Stimulated activated CD4-positive, alpha-beta T cell treated with anti-CD3 and anti-CD28 coated beads, TNF-alpha, amount 100 ng/mL, for 48 hours (primary cell): Measurements from ENCODE around the gene CLIC6.

Source experiments
- DNase-seq, 3 donors: peaks; one replicate each; pipeline ENCODE4 v3.0.0-alpha.2; 2020; ENCODE audit warnings: low read depth in 3 of 3

CLIC6 gene

DNA sequence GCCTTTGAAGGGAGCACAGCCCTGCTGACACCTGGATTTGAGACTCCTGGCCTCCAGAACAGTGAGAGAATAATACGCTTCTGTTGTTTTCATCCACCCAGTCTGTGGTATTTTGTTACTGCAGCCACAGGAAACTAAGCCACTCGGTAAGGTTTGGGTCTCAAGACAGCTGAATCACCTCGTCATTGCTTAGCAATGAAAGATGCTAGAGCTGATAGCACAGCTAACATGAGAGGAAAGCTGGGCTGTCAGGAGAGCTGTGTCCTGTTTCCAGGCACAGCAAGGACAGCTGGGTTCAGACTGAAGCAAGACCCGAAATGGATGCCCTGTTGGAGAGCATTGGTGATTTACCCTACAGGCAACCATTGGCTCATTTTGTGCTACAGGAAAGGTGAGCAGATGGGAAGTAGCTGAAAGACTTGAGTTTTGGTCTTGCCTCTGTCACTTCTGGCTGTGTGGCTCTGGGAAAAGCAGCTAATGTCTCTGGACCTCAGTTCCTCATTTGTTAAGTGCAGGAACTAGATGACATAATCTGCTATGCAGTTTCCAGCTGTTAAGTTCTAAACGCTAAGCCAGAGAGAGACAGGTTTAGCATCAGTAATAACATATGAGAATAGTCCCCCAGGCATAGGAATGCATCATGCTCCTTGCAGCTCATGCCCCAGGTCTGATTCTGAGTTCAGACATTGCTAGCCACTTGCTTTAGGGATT lies 58.0 kb downstream of the CLIC6 start:
- DNase-seq: no peak

- no peak for DNase-seq
Measured at GRCh38 chr21:34728479-34728878, 59.7 kb downstream of the CLIC6 start.

- DNase-seq: no peak
Measured at GRCh38 chr21:34730194-34730593, 61.4 kb downstream of the CLIC6 start.

DNA sequence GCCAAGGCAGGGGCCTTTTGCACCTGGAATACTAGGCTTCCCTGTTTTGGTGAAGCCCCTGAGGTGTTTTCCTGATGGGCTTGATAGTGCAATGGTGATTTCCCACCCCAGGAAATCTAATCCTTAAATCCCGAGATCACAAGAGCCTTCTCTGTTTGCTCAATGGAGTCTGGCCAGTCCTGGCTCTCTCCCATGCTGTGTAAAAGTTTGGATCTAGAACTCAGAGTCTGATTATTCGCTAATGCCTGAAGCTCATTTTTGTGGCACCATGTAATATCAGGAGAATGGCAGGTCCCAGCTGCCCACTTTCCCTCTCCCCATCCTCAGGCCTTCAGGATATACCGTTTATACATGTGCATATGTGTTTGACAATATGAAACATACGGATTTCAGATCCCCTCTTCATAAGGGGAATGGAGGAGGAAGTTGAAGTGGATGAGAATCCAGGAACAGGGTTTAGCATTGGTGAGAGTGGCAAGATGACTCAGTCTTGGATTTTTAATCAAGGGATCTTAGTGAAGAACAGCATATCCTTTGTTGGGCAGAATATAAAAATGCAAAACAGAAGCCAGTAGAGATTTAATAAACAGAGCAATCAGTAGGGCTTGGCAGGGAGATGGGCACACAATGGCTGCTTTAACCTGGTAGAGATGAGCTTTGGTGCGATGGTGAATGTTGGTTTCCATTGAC lies 62.1 kb downstream of the CLIC6 start:
- DNase-seq: no peak

GRCh38 chr21:34732388-34732821 lies 63.6 kb downstream of the CLIC6 start:
- no peak for DNase-seq

GRCh38 chr21:34733852-34734251 lies 65.1 kb downstream of the CLIC6 start:
- no peak for DNase-seq

DNA sequence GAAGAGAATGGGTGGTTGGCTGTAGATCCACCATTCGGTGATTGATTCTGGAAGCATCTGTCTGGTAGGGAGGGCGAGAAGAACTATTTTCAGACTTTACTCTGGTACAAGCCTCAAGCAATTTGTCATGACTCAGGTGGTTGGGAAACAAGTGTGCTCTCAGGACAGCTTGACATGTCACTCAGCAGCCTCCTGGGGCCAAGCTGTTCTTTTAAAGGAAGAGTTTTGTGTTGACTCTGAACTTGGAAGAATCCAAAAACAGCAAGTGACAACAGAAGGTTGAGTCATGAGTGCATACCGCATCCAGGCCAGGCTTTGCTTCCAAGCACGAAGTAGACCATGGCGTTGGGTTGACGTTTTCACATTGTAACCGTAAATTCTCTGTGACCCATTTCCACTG lies 65.9 kb downstream of the CLIC6 start:
- no peak for DNase-seq

GRCh38 chr21:34736116-34736874 lies 67.5 kb downstream of the CLIC6 start:
- no peak for DNase-seq

- no peak for DNase-seq
Measured at GRCh38 chr21:34737115-34737514, 68.3 kb downstream of the CLIC6 start.

DNA sequence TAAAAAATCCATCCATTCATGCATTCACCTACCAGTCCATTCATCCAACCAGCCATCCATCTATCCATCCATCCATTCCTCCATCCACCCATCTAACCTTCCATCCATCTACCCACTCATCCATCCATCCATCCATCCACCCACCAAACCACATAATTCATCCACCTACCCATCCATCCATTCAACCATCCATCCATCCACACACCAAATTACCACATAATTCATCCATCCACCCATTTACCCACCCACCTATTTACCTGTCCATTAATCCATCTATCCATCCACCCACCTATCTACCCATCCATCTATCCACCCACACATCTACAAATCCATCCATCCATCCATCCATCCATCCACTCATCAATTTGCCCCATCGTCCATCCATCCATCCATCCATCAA lies 71.4 kb downstream of the CLIC6 start:
- no peak for DNase-seq

DNA sequence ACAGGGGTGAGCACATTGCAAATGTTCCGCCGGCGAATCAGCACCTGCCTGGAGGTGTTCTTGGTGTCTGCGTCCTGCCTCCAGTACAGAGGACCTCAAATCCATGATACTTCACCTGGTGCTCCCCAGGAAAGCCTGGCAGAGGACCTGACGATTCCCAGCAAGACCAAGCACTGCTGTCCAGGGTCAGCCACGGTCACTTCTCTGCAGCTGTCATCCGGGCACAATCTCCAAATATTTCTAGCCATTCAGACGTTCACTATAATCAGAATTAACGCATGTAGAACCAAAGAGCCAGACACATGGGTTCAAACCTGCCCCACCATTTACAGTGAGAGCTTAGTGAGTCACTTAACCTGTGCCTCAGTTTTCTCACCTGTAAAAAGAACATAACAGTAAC lies 74.5 kb downstream of the CLIC6 start:
- DNase-seq: no peak

- DNase-seq: no peak
Measured at GRCh38 chr21:34743831-34744230, 75.0 kb downstream of the CLIC6 start.

DNA sequence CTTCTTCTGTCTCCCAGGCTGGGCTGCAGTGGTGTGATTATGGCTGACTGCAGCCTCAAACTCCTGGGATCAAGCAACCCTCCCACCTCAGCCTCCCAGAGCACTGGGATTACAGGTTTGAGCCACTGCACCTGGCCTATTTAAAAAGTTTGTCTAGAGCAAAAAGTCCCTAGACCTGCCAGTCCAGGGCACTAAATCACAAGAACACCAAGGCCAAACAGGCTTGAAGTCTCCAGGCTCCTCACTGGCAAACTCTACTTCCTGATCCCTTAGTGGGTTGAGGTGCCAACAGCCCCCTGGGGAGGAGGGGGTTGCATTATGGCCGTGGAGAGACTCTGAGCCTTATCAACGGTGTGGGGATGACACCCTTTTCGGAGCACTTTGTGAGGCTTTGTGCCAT lies 76.0 kb downstream of the CLIC6 start:
- no peak for DNase-seq

GRCh38 chr21:34745557-34746255 lies 76.9 kb downstream of the CLIC6 start:
- peak; percentile 30 to 47 (median 37) for DNase-seq

DNA sequence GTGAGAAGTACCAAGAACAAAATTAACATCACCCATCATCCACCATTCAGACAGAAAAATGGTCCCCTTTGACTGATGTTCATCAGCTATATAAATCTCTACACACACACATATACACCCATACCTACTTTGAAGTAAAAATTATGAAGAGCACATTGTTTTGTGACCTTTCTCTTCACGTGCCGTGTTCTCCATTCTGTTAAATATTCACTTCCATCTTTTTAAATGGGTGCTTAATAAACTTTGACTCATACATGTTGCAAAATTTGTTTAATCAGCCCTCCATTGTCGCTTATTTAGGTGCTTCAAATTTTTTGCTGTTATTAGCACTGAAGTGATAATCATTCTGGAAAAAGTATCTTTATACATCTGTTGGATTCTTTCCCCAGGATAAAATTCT lies 80.1 kb downstream of the CLIC6 start:
- DNase-seq: no peak

DNA sequence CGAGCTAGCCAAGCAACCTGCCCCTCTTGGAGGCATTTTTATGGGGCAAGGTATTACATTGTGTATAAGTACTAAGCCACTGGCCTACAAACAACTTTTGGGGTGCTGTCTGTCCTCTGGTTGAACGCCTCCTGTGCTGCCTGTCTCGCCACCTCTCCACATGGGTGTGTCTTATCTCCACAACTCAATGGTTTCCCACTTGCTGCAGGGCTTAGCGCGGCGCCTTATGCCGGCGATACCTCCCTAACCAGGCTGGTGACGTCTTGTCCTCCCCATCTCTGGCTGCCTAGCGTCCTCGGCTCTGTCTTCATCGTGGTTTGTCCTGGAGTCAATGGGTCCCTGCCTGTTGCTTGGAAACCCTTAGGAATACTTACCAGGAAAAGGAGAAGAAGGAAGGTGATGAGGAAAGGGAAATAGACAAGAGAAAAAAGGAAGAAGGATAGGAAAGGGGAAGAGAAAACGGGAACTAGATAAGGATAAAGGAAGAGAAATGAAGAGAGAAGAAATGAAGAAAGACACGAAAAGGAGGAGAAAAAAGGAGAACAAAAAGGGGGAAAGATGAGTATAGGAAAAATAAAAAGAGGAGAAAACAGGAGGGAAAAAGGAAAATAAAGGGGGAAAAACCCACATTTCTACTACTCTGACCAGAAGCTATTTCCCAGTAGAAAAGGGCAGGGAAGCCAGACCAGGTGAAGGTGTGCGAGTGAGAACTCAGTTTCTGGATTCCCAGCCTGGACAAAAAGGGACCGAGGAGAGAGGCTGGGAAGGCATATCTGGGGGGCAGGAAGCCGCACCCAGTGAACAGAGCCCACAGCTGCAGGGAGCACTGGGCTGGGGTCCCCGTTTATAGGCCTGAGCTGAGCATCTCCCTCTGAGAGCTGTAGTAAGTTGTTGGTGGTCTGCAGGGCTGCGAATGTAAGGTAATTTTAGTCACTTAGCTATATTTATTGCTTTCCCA lies 86.2 kb downstream of the CLIC6 start:
- DNase-seq: no peak

DNA sequence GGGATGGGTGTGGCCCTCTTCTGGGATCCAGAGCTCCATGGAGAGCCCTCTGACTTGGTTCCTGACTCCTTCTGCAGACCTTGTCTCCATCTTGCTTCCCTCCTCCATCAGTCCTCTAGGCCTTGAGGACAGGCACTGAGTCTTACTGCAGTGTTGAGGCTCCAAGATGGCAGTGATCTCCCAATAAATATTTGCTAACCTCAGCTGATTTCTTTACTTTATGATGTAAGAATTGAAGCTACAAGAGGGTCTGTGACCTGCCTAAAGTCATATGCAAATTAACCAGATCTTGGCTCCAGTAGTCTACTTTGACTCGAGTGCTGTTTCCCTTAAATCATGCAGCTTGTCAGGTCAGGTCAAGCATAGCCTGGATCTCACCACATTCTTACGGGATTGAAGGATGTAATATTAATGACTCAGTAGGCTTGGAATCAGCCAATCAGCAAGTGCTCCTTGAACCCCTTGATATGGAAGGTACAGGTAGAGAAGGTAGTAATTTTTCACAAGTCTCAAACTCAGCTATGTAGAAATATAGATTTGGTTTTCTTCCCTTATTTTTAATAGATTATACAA lies 93.0 kb downstream of the CLIC6 start:
- no peak for DNase-seq

DNA sequence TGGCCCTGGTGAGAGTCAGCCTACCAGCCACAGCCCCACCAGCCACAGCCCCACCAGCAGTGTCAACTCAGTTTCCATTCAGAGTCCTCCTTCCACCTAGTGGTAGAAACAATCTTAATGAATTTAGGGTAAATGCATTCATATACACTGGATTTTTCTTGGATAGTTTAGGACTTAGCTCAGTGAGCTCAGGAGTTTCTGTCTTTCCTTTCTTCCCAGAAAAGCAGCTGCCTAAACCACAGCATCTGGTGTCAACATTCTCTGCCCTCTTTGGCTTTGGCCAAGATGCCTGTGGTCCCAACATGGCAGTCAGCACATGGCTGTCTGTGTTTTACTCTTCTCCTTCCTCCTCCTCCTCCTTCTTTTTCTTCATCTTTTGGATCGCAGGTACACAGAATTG lies 94.0 kb downstream of the CLIC6 start:
- no peak for DNase-seq

DNA sequence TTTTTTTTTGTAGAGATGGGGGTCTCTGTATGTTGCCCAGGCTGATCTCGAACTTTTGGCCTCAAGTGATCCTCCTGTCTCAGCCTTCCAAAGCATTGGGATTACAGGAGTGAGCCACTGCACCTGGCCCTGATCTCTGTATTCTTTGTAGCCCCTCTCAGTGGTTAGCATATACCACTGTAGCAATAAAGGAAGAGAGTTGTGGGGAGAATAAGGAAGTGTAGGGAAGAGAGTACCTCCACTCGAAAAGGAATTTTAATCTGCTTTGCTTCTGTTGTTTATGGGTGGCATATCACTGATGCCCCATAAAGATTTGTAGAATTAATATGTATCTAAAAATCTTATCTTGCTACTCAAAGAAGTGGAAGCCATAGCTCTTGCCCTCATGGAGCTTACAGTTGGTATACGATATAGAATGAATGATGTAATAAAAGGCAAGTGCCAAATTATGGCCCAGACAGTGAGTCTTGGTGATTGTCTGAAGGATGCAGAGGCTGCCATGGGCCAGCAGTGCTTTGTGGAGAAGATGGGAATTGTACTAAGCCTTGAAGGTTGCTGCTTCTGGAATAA lies 96.0 kb downstream of the CLIC6 start:
- no peak for DNase-seq

DNA sequence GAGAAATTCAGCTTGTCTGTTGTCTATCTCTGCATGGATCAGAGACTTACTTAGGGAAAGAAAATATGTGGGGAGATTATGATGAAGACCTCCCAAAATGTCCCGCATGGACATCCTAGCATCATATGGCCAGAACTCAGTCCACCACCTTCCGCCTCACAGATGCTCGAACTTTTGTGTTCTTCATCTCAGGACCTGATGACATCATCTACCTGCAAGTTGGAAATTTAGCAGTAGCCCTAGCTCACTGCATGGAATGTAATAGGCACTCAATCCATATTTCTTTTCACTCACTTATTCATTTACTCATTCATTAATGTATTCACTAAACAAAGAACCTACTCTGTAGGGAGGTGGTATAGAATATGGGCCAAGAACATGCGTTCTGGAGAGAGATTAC lies 96.8 kb downstream of the CLIC6 start:
- DNase-seq: no peak
